ENCODE results near the gene CCSAP.

GRCh38 chr1:229380536-229381160 lies 37.8 kb upstream of the CCSAP start:
- no peak for TF ChIP-seq ISL1 (CRISPR knock-in tag; IDR thresholded peaks at IDR 0.05)
- no peak for TF ChIP-seq CSDC2 (CRISPR knock-in tag; IDR thresholded peaks at IDR 0.05)
- TF ChIP-seq SNAI2 (CRISPR knock-in tag; IDR thresholded peaks at IDR 0.05): no peak
- TF ChIP-seq, protein P1, sequence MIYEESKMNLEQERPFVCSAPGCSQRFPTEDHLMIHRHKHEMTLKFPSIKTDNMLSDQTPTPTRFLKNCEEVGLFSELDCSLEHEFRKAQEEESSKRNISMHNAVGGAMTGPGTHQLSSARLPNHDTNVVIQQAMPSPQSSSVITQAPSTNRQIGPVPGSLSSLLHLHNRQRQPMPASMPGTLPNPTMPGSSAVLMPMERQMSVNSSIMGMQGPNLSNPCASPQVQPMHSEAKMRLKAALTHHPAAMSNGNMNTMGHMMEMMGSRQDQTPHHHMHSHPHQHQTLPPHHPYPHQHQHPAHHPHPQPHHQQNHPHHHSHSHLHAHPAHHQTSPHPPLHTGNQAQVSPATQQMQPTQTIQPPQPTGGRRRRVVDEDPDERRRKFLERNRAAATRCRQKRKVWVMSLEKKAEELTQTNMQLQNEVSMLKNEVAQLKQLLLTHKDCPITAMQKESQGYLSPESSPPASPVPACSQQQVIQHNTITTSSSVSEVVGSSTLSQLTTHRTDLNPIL (CRISPR knock-in tag; IDR thresholded peaks at IDR 0.05; ENCODE audit: low read depth): no peak
- no peak for TF ChIP-seq RARB (CRISPR knock-in tag; IDR thresholded peaks at IDR 0.05)
- no peak for TF ChIP-seq GLIS3 (CRISPR knock-in tag; IDR thresholded peaks at IDR 0.05)
- TF ChIP-seq ARNTL (CRISPR knock-in tag; IDR thresholded peaks at IDR 0.05; ENCODE audit: borderline replicate concordance, low read depth): no peak
- no peak for TF ChIP-seq TSHZ2 (CRISPR knock-in tag; IDR thresholded peaks at IDR 0.05)
- TF ChIP-seq, protein P2, sequence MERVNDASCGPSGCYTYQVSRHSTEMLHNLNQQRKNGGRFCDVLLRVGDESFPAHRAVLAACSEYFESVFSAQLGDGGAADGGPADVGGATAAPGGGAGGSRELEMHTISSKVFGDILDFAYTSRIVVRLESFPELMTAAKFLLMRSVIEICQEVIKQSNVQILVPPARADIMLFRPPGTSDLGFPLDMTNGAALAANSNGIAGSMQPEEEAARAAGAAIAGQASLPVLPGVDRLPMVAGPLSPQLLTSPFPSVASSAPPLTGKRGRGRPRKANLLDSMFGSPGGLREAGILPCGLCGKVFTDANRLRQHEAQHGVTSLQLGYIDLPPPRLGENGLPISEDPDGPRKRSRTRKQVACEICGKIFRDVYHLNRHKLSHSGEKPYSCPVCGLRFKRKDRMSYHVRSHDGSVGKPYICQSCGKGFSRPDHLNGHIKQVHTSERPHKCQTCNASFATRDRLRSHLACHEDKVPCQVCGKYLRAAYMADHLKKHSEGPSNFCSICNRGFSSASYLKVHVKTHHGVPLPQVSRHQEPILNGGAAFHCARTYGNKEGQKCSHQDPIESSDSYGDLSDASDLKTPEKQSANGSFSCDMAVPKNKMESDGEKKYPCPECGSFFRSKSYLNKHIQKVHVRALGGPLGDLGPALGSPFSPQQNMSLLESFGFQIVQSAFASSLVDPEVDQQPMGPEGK (CRISPR knock-in tag; IDR thresholded peaks at IDR 0.05; ENCODE audit: borderline replicate concordance): no peak
- TF ChIP-seq ZNF565 (CRISPR knock-in tag; conservative IDR thresholded peaks at IDR 0.05; ENCODE audit: low read depth): no peak
- TF ChIP-seq ESRRG (CRISPR knock-in tag; IDR thresholded peaks at IDR 0.05): no peak
- TF ChIP-seq BACH2 (CRISPR knock-in tag; IDR thresholded peaks at IDR 0.05; ENCODE audit: borderline replicate concordance): no peak
- TF ChIP-seq ZNF8 (CRISPR knock-in tag; IDR thresholded peaks at IDR 0.05): no peak
- TF ChIP-seq ZFP3 (CRISPR knock-in tag; IDR thresholded peaks at IDR 0.05): no peak

All from SK-N-SH treated with all-trans-retinoic acid at 6 μM for 48 hours (cell line).